Measurements from ENCODE around the gene MYH14.

The MYH14 gene

DNA sequence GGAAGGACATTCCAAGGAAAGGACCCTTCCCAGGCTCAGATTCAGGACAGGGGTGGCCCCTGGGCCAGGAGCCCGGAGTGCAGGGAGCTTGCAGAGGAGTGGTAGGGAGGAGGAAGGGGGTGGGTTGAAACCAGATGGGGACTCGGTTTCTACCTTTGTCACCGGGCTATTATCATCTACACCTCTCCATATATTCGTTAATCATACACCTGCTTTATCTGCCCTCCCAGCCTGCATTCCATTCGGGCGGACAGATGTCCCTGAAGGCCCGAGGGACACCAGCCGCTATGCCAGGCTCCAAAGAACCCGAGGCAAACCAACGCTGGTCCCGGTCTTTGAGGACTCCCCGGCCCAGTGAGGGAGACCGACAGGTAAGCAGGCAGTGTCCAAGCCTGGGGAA is 15.5 kb upstream of the MYH14 start:
- H3K4me3 Mint-ChIP-seq = no peak overlapping the region
- H3K9me3 Mint-ChIP-seq = no peaks in the 10 kb centered on the region
- H3K27ac Mint-ChIP-seq = no peak overlapping the region
- H3K36me3 Mint-ChIP-seq (ENCODE audit: low read depth) = no peaks in the 10 kb centered on the region
- TF ChIP-seq, protein P1, sequence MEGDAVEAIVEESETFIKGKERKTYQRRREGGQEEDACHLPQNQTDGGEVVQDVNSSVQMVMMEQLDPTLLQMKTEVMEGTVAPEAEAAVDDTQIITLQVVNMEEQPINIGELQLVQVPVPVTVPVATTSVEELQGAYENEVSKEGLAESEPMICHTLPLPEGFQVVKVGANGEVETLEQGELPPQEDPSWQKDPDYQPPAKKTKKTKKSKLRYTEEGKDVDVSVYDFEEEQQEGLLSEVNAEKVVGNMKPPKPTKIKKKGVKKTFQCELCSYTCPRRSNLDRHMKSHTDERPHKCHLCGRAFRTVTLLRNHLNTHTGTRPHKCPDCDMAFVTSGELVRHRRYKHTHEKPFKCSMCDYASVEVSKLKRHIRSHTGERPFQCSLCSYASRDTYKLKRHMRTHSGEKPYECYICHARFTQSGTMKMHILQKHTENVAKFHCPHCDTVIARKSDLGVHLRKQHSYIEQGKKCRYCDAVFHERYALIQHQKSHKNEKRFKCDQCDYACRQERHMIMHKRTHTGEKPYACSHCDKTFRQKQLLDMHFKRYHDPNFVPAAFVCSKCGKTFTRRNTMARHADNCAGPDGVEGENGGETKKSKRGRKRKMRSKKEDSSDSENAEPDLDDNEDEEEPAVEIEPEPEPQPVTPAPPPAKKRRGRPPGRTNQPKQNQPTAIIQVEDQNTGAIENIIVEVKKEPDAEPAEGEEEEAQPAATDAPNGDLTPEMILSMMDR (IDR thresholded peaks at IDR 0.05; ENCODE audit: unreplicated experiment in 3 of 3) = no peak
- peaks cover 30% of the 10 kb centered on the region for H3K27me3 Mint-ChIP-seq (ENCODE audit: low read depth)
- peaks cover 17% of the 10 kb centered on the region for H3K4me1 Mint-ChIP-seq

DNA sequence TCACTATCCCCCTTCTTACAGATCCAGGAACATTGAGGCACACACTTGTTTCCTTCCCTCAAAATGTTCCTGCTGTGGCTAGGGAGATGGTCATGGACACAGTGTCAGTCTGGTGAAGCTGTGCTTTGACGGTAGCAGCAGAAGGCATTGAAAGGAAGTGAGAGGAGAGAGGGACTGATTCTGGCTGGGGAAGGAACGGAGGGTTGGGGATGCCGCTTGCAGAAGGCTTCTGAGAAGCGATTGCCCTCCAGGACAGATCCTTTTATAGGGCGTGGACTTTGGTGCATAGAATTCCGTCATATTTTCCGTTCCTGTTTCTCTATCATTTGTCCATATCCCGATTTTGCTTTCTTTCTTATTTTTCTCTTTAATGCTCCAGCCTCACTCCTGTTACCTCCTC is 14.1 kb upstream of the MYH14 start:
- Mint-ChIP-seq H3K36me3 (ENCODE audit: low read depth) (no peaks in the 10 kb centered on the region), H3K4me3 (no peak overlapping the region), H3K27ac (no peak overlapping the region), H3K4me1 (peaks cover 17% of the 10 kb centered on the region), H3K9me3 (no peaks in the 10 kb centered on the region), H3K27me3 (ENCODE audit: low read depth) (peaks cover 33% of the 10 kb centered on the region)
- TF ChIP-seq, protein P1 (IDR thresholded peaks at IDR 0.05; ENCODE audit: unreplicated experiment in 3 of 3) = no peak

DNA sequence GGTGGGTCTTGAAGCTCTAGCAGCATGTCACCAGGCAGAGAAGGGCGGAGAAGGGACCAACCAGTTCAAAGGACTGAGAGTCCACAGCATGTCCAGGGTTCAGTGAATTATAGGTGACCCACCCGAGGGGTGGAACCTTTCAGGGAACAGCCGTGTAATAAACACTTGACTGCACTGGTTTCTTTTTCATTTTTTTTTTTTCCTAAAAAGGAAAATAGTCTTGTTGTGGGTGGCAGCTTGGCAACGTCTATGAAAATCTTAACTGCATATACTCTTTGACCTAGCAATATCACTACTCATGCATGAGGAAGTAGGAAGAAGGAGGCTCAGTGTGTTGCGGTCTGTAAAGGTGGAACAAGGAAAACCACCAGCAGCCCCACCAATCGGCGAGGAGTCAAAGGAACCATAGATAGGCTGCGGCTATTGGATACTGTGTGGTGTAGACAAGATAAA is 13.0 kb upstream of the MYH14 start:
- Mint-ChIP-seq H3K27me3 (ENCODE audit: low read depth) (peaks cover 38% of the 10 kb centered on the region), H3K27ac (no peak overlapping the region), H3K4me3 (no peak overlapping the region), H3K9me3 (no peaks in the 10 kb centered on the region), H3K4me1 (peaks cover 17% of the 10 kb centered on the region), H3K36me3 (ENCODE audit: low read depth) (no peaks in the 10 kb centered on the region)
- TF ChIP-seq, protein P1 (IDR thresholded peaks at IDR 0.05; ENCODE audit: unreplicated experiment in 3 of 3) = no peak

DNA sequence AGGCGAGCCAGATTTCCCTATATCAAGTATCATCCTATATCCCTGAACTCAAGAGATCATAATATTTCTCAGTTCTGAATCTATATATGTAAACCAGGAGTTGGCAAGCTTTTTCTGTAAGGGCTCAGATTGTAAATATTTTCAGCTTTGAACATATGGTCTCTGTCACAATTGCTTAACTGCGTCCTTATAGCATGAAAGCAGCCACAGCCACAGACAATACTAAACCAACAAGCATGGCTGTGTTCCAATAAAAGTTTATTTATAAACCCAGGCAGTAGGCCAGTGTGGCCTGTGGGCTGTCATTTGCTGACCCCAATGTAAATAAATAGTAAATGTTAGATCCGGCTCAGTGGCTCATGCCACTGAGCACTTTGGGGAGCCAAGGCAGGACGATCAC is 12.2 kb upstream of the MYH14 start:
- Mint-ChIP-seq H3K4me3 (no peak overlapping the region), H3K36me3 (ENCODE audit: low read depth) (no peaks in the 10 kb centered on the region), H3K4me1 (peaks cover 17% of the 10 kb centered on the region), H3K9me3 (no peaks in the 10 kb centered on the region), H3K27ac (peak overlapping the region in 1 of 3 experiments; percentile 33), H3K27me3 (ENCODE audit: low read depth) (peaks cover 46% of the 10 kb centered on the region)
- TF ChIP-seq, protein P1 (IDR thresholded peaks at IDR 0.05; ENCODE audit: unreplicated experiment in 3 of 3) = no peak

DNA sequence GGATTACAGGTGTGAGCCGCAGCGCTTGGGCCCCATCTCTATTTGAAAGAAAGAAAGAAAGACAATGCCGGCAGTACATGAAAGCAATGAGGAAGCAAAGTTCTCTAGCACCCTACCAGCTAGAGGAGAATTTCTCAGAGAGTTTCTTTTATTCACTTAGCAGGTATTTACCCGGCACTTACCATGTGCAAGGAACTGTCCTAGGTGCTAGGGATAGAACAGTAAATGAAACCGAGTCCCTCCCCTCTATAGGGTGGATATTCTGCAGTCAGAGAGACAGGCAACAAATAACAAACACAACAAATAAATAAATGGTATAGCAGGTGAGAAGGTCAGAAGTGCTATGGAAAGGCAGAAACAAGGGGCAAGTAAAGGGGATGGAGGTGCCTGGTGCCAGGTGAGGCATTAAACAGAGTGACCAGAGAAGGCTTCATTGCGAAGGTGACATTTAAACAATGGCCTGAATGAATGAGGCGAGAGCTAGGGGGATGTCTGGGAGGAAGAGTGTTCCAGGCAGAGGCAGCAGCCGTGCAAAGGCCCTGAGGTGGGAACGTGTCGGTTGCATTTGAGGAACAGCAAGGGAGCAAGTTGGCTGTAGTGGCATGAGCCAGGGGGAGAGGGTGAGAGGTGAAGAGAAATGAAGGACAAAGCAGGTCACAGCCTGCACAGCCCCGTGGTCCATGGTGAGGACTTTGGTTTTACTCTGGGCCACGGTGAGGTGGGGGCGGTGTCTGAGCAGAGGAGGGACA is 10.8 kb upstream of the MYH14 start:
- Mint-ChIP-seq H3K4me1 (peaks cover 17% of the 10 kb centered on the region), H3K4me3 (no peak overlapping the region), H3K9me3 (no peaks in the 10 kb centered on the region), H3K36me3 (ENCODE audit: low read depth) (no peaks in the 10 kb centered on the region), H3K27ac (no peak overlapping the region), H3K27me3 (ENCODE audit: low read depth) (peaks cover 58% of the 10 kb centered on the region)
- TF ChIP-seq, protein P1 (IDR thresholded peaks at IDR 0.05; ENCODE audit: unreplicated experiment in 3 of 3) = no peak

DNA sequence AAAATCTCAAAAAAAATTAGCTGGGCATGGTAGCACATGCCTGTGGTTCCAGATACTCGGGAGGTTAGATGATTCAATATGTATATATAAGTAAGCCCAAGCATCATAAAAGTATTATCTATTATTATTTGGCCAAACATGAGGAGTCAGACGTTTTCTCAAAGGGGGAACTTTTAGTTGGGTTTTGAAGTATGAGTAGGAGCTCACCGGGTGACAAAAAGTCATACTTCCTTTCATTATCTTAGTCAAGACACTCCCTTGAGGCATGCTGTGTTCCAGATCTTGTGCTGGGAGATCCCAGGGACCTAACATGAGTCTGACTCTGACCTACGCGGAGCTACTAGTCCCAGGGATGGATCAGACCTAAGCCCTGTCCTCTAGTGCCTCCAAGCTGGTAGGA is 8.2 kb upstream of the MYH14 start:
- Mint-ChIP-seq H3K4me1 (peaks cover 28% of the 10 kb centered on the region), H3K27me3 (ENCODE audit: low read depth) (peaks cover 59% of the 10 kb centered on the region), H3K9me3 (no peaks in the 10 kb centered on the region), H3K27ac (no peak overlapping the region), H3K36me3 (ENCODE audit: low read depth) (no peaks in the 10 kb centered on the region), H3K4me3 (no peak overlapping the region)
- TF ChIP-seq, protein P1 (IDR thresholded peaks at IDR 0.05; ENCODE audit: unreplicated experiment in 3 of 3) = no peak
